Left lung (tissue), 10 donors: Measurements from ENCODE around the gene STEAP1B. TPM values are rescaled to one million over a fixed set of nuclear protein-coding genes. Genes with fewer than 3 reads are reported as not detected.
A peak's percentile ranks its signal among the peaks of the same experiment; 100 is the strongest.

Experiments
- ATAC-seq: fragments of 200-7000 bp; cut with Tn5 transposase; one replicate; pipeline ENCODE4 v1.9.1; 2020; ENCODE audit warnings: moderate library complexity
- DNase-seq, 4 donors: peaks; one replicate each; pipeline ENCODE4 v3.0.0-alpha.2; 2013 to 2020
- H3K27ac ChIP-seq, 2 donors: fragments of 200-600 bp; sonication (generic) in 1 of 2; one replicate each; pipeline versions ENCODE4 v1.5.0 to v1.8.0; 2020 to 2021
- H3K27me3 ChIP-seq, 2 donors: fragments of 200-600 bp; sonication (generic) in 1 of 2; one replicate each; pipeline versions ENCODE4 v1.5.0 to v1.8.0; 2020 to 2021
- H3K36me3 ChIP-seq, 2 donors: fragments of 200-600 bp; sonication (generic) in 1 of 2; one replicate each; pipeline versions ENCODE4 v1.5.0 to v1.8.0; 2020 to 2021
- H3K4me1 ChIP-seq, 2 donors: fragments of 200-600 bp; one replicate each; pipeline ENCODE4 v1.8.0; 2021
- H3K4me3 ChIP-seq, 2 donors: fragments of 200-600 bp; sonication (generic) in 1 of 2; one replicate each; pipeline versions ENCODE4 v1.5.0 to v1.8.0; 2020 to 2021; ENCODE audit warnings: mild to moderate bottlenecking in 1 of 2
- H3K9me3 ChIP-seq, 2 donors: fragments of 200-600 bp; sonication (generic) in 1 of 2; one replicate each; pipeline versions ENCODE4 v1.5.0 to v1.8.0; 2020 to 2021
- intact Hi-C, 2 donors: fragments of 100-400 bp; cut with DNase I; formaldehyde crosslinking; loops; one replicate each; pipeline versions ENCODE4 v1.11.2 to v1.14.2; 2022
- polyA plus RNA-seq, 6 donors: library from polyadenylated mRNA; unstranded; fragments of 120-200 nt; gene quantifications; one replicate each; pipeline ENCODE4 v1.2.1, GENCODE V29; 2013; ENCODE audit not compliant: insufficient read length in 6 of 6
- total RNA-seq, 2 donors: library from RNA; stranded (reverse); fragmentation: NEBNext Ultra II Directional; extraction: Animal tissue kit (Norgen Biotek cat#: 25700); gene quantifications; one replicate each; pipeline ENCODE4 v1.2.1, GENCODE V29; 2021
- TF ChIP-seq, protein P1 (sequence below), 2 donors: fragments of 200-600 bp; sonication (generic) in 1 of 2; IDR thresholded peaks; one replicate each; pipeline versions ENCODE4 v1.5.0 to v1.8.0; 2021; ENCODE audit warnings: antibody characterized with exemption in 2 of 2
- donor health status: DM: no; HTN: yes; CAD: no.
- donor health status: DM: no; HTN: no; CAD: no.

STEAP1B gene
- total and polyA plus RNA-seq, 8 donors = 0.85 to 3.4 (median 2.7) TPM

DNA sequence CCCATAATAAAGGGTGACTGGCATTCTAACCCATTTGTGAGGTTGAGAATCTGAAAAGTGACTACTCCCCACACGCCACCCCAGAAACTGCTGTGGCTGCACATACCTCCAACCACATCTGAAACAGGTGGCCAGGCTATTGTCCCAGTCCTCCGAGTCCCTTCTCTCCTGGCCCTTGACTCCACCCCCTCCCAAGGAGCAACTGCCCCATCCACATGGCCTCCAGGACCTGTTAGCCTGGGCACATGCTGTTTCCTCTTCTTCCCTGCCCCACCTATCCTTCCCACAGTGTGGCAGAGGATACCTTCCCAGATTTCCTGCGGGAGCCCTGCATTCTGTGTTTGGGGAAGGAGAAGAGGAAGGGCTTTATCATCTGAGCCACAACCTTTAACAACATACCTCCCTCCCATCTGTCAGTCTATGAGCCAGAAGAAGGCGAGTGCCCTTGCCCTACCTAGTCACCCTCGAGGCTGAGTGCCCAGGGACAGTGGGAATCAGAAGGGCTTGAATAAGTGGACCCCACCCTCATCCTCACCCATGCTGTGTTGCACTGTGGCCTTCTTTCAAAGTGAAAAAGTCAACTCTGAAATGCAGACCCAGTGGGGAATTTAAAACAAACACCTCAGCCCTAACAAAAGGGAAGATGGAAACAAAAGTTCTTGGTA lies 11.9 kb downstream of the STEAP1B start:
- peak; percentile 34 for ATAC-seq

DNA sequence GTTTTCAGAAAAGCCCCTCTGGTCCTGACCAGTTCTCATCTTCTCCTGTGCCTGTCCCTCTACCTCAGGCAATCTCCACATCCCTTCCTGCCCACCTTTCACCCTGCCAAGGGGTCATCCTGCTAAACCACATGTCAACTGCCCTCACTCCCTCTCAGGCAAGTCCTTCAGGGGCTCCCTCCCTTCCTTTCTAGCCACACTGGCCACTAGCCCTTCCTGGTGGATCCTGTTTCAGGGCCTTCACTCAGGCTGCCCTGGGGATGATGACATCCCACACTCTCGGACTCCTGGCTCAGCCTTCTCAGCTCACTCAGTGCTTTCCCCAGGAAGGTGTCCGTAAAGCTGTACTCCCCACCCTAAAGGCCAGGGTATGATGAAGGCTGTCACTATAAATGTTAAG lies 13.4 kb downstream of the STEAP1B start:
- no peak for ATAC-seq
- intact Hi-C loops = loop anchor here in 1 of 2 donors (5.0 kb wide), 1 partner anchor 374 kb away; no protein-coding TSS in a partner anchor

More for the DNA sequence above, 11.9 kb downstream of the STEAP1B start:
- no peaks in the 10 kb centered on the region for H3K27me3 ChIP-seq
- no peaks in the 10 kb centered on the region for H3K9me3 ChIP-seq
- H3K36me3 ChIP-seq = no peaks in the 10 kb centered on the region
- no peak for DNase-seq
- no peaks in the 10 kb centered on the region for H3K4me1 ChIP-seq
- no peak overlapping the region for H3K27ac ChIP-seq
- no peak overlapping the region for H3K4me3 ChIP-seq
- intact Hi-C loops = loop anchor here in 1 of 2 donors (5.0 kb wide), 1 partner anchor 376 kb away; no protein-coding TSS in a partner anchor
- TF ChIP-seq, protein P1, sequence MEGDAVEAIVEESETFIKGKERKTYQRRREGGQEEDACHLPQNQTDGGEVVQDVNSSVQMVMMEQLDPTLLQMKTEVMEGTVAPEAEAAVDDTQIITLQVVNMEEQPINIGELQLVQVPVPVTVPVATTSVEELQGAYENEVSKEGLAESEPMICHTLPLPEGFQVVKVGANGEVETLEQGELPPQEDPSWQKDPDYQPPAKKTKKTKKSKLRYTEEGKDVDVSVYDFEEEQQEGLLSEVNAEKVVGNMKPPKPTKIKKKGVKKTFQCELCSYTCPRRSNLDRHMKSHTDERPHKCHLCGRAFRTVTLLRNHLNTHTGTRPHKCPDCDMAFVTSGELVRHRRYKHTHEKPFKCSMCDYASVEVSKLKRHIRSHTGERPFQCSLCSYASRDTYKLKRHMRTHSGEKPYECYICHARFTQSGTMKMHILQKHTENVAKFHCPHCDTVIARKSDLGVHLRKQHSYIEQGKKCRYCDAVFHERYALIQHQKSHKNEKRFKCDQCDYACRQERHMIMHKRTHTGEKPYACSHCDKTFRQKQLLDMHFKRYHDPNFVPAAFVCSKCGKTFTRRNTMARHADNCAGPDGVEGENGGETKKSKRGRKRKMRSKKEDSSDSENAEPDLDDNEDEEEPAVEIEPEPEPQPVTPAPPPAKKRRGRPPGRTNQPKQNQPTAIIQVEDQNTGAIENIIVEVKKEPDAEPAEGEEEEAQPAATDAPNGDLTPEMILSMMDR (IDR thresholded peaks at IDR 0.05) = no peak

DNA sequence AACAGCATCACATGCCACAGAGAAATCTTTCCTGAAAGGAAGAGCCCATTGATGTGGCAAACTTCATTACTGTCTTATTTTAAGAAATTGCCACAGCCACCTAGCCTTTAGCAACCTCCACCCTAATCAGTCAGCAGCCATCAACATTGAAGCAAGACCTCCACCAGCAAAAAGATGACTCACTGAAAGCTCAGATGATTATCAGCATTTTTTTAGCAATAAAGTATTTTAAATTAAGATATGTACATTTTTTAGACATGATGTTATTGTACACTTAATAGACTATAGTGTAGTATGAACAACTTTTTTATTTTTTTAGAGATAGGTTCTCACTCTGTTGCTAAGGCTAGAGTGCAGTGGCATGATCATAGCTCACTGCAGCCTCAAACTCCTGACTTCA lies 14.8 kb downstream of the STEAP1B start:
- H3K9me3 ChIP-seq = no peaks in the 10 kb centered on the region
- H3K36me3 ChIP-seq = no peaks in the 10 kb centered on the region
- no peak for DNase-seq
- no peak overlapping the region for H3K27ac ChIP-seq
- intact Hi-C loops = loop anchor here in 1 of 2 donors (5.0 kb wide), 1 partner anchor 373 kb away; no protein-coding TSS in a partner anchor
- H3K4me3 ChIP-seq = no peak overlapping the region
- H3K4me1 ChIP-seq = peaks cover 0 to 3% of the 10 kb centered on the region in 2 donors
- TF ChIP-seq, protein P1 (IDR thresholded peaks at IDR 0.05) = no peak
- no peaks in the 10 kb centered on the region for H3K27me3 ChIP-seq
- ATAC-seq = no peak

More for the DNA sequence above, 13.4 kb downstream of the STEAP1B start:
- H3K4me3 ChIP-seq = no peak overlapping the region
- no peaks in the 10 kb centered on the region for H3K27me3 ChIP-seq
- no peak overlapping the region for H3K27ac ChIP-seq
- peaks cover 0 to 3% of the 10 kb centered on the region in 2 donors for H3K4me1 ChIP-seq
- H3K9me3 ChIP-seq = no peaks in the 10 kb centered on the region
- H3K36me3 ChIP-seq = no peaks in the 10 kb centered on the region
- no peak for DNase-seq
- TF ChIP-seq, protein P1 (IDR thresholded peaks at IDR 0.05) = no peak

DNA sequence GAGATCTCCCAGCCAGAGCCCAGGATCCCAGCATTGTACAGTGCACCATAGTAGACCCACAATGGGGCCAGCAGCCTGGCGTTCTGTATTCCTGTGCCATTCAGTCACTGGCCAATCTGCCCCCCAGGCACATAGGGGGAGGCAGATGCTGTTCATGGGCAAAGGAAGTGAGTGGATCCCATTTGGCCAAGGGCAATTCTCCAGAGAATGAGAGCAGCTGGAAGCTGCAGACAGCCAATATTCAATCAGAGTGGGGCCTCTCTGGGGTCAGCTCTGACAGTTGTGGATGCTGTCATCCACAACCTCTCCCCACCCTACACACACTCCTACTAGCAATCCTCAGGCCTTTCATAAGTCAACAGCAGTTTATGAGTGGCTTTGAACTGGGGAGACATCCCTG lies 17.5 kb downstream of the STEAP1B start:
- H3K9me3 ChIP-seq = no peaks in the 10 kb centered on the region
- no peaks in the 10 kb centered on the region for H3K27me3 ChIP-seq
- H3K36me3 ChIP-seq = no peaks in the 10 kb centered on the region
- TF ChIP-seq, protein P1 (IDR thresholded peaks at IDR 0.05) = no peak
- no peak overlapping the region for H3K4me3 ChIP-seq
- DNase-seq = no peak
- H3K27ac ChIP-seq = peak overlapping the region in 1 of 2 donors; percentile 57
- no peak for ATAC-seq
- intact Hi-C loops = no loop called here
- peaks cover 0 to 3% of the 10 kb centered on the region in 2 donors for H3K4me1 ChIP-seq

DNA sequence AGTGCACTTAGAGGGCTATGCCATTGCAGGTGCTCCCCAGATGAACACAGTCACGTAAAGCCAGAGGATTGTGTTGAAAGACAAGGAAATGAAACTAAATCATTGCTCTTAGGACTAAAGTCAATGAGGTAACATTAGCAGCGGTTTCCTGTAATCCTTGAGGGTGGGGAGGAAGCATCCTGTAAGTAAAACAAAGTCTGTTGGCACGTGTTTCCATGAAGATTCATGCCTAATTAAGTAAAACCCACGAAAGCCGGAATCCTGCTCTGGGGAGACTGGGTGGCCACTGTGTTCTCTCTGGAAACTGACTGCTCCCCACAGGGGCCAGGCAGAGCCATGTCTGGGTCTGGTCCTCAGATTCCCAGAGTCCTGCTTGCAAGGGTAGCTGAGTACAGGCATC lies 18.3 kb downstream of the STEAP1B start:
- TF ChIP-seq, protein P1 (IDR thresholded peaks at IDR 0.05) = no peak
- no peaks in the 10 kb centered on the region for H3K27me3 ChIP-seq
- no peak overlapping the region for H3K4me3 ChIP-seq
- H3K36me3 ChIP-seq = no peaks in the 10 kb centered on the region
- ATAC-seq (peak; percentile 53), DNase-seq (no peak)
- intact Hi-C loops = no loop called here
- H3K4me1 ChIP-seq = peaks cover 0 to 3% of the 10 kb centered on the region in 2 donors
- no peaks in the 10 kb centered on the region for H3K9me3 ChIP-seq
- peak overlapping the region in 1 of 2 donors; percentile 57 for H3K27ac ChIP-seq
